ENCODE data around the gene PLPP4. TPM values are rescaled to one million over a fixed set of nuclear protein-coding genes. Genes with fewer than 3 reads are reported as not detected.

PLPP4 gene
- total RNA-seq (2013; cell fraction: nucleolus; rRNA removed): not detected in 2 replicates
- 0.49 TPM in 1 of 2 replicates, not detected in the other for total RNA-seq (2014; rRNA removed)
- 0.14 TPM in 1 of 2 replicates, not detected in the other for total RNA-seq (2014; rRNA removed; fragmentation: Illumina TruSeq; extraction: Trizol)
- total RNA-seq (2021): 0.16 and 0.26 TPM in 2 replicates
- polyA plus RNA-seq (2011; ENCODE audit: low read depth): not detected
- 3.1 TPM in 2 replicates for polyA plus RNA-seq (2011; rRNA removed)
- polyA plus RNA-seq (2011; cell fraction: cytosol; rRNA removed): 2.4 and 3.7 TPM in 2 replicates
- 7.5 and 13.6 TPM in 2 replicates for polyA plus RNA-seq (2011; cell fraction: nucleus; rRNA removed)
- polyA plus RNA-seq (2012): not detected in 2 replicates
- 0.29 and 0.34 TPM in 2 replicates for polyA plus RNA-seq (2014; fragmentation: Illumina TruSeq; extraction: Trizol)
- polyA plus RNA-seq (2014; fragmentation: Nextera tagmentation; extraction: Ambion mirVana): under 1 TPM; 0.08 to 0.24 TPM
- 0.26 and 0.27 TPM in 2 replicates for polyA plus RNA-seq (2014; rRNA removed)
- polyA plus RNA-seq (2016; fragmentation: Nextera tagmentation; extraction: Ambion mirVana): under 1 TPM in 1 of 2 experiments, not detected in 1; 0.10 TPM
- 1.1 and 1.9 TPM in 2 replicates for polyA minus RNA-seq (2011; rRNA and poly(A)+ RNA removed)
- not detected in 2 replicates for polyA minus RNA-seq (2011; cell fraction: cytosol; rRNA and poly(A)+ RNA removed)
- 1.6 and 1.9 TPM in 2 replicates for polyA minus RNA-seq (2011; cell fraction: nucleus; rRNA and poly(A)+ RNA removed)
- percentile 59 among the genes with signal in this experiment for Bru-seq, nascent RNA
- BruChase-seq, experiment 1, labeled RNA remaining after a 6-hour chase: percentile 59 among the genes with signal in this experiment
- percentile 59 among the genes with signal in this experiment for BruChase-seq, experiment 2, labeled RNA remaining after a 2-hour chase
- long read RNA-seq, experiment 1: 0 reads
- long read RNA-seq, experiment 2, partial matches to known transcripts: 0 of 4 reads
- long read RNA-seq, experiment 2, other reads (novel, unspliced or antisense): 4 of 4 reads

GRCh38 chr10:120456626-120457430 is at the start of gene PLPP4:
Gene PLPP4, plus strand, starts transcription at chr10:120457227. Its CDS starts 79 bp downstream, at chr10:120457306.
- Histone ChIP-seq H3K79me2 (ENCODE audit: control insufficient read depth, insufficient read depth, low read length) (no peaks in the 10 kb centered on the region), H3K27ac (ENCODE audit: control insufficient read depth, insufficient read depth) (no peak within 1 kb of the TSS), H3K9ac (ENCODE audit: control insufficient read depth, insufficient read depth, low read length) (no peak within 1 kb of the TSS), H3K4me3 (no peak within 1 kb of the TSS), H3K27me3 (replicated peaks in 1 of 2; ENCODE audit: control insufficient read depth in 2 of 2, insufficient read depth in 2 of 2, low read length in 1 of 2) (peaks cover 5 to 11% of the 10 kb centered on the region in 2 experiments), H3K4me2 (ENCODE audit: control insufficient read depth, insufficient read depth) (peak within 1 kb of the TSS; percentile 38; the same call in 1 of the 2 replicates), H2AFZ (ENCODE audit: control insufficient read depth, low read depth, low read length) (no peak within 1 kb of the TSS), H3K9me3 (replicated peaks; ENCODE audit: control insufficient read depth, insufficient read depth, low read length) (no peaks in the 10 kb centered on the region), H3K36me3 (ENCODE audit: control insufficient read depth in 2 of 2, insufficient read depth in 2 of 2, low read length in 1 of 2) (no peaks in the 10 kb centered on the region), H3K4me1 (ENCODE audit: control insufficient read depth, insufficient read depth, low read length) (no peaks in the 10 kb centered on the region), H4K20me1 (ENCODE audit: control insufficient read depth, insufficient read depth) (no peaks in the 10 kb centered on the region)
- TF ChIP-seq IKZF1 (conservative IDR thresholded peaks at IDR 0.05) (0 out of 2 replicates have a peak, but pooled peaks have one; percentile 26), PRDM15 (CRISPR knock-in tag; IDR thresholded peaks at IDR 0.05) (no peak), BHLHE40 (IDR thresholded peaks at IDR 0.05; ENCODE audit: borderline replicate concordance in 1 of 2, low read depth in 2 of 2, low read length in 1 of 2) (0 out of 4 replicates have a peak, but pooled peaks of 1 of the 2 experiments have one; percentile 20), SUZ12 (IDR thresholded peaks at IDR 0.05; ENCODE audit: unreplicated experiment) (peak; percentile 15)
- 4% methylated on average over 28 of the region's 92 CpGs for WGBS (ENCODE audit: insufficient coverage, insufficient replicate concordance, low lambda C conversion rate, missing lambda C conversion rate)
- BruUV-seq (replicated peaks): no TSS peak
- in situ Hi-C loops (cut with MboI) (no loop called here), intact Hi-C loops (cut with micrococcal nuclease; ENCODE audit: unreplicated experiment) (no loop called here)
- RAD21 ChIA-PET (ENCODE audit: unreplicated experiment): no interaction called here
- FAIRE-seq (no peak), DNase-seq (ENCODE audit: low read depth, low spot score) (no peak), ATAC-seq (peak; percentile 67)
- SMC1A ChIA-PET (ENCODE audit: uncharacterized antibody, unreplicated experiment): no interaction called here
- CTCF ChIA-PET: interaction anchor here (0.5 kb wide), 1 partner anchor 281 kb away, joined by 3 read pairs; no protein-coding TSS in a partner anchor
- POLR2A ChIA-PET: no interaction called here

Data from GM12878 (cell line).